Breast epithelium (tissue), 3 donors: Measurements from ENCODE around the gene DDAH2.

Experiments
- CTCF ChIP-seq, 3 donors: fragments of 450-650 bp; IDR thresholded peaks; one replicate each; pipeline ENCODE4 v1.5.1; 2016 to 2017; ENCODE audit warnings: antibody characterized with exemption in 3 of 3, mild to moderate bottlenecking in 3 of 3, moderate library complexity in 3 of 3
- POLR2A ChIP-seq: fragments of 450-650 bp; IDR thresholded peaks from one replicate; pipeline ENCODE4 v1.6.1; 2016; ENCODE audit warnings: antibody characterized with exemption, mild to moderate bottlenecking, moderate library complexity
- POLR2AphosphoS5 ChIP-seq, 3 donors: sonication (generic); formaldehyde crosslinking; IDR thresholded peaks; one replicate each; pipeline ENCODE4 v1.6.1; 2017; ENCODE audit warnings: antibody characterized with exemption in 3 of 3

GRCh38 chr6:31761343-31761742, 32.2 kb upstream of the DDAH2 start:
- no peak for TF ChIP-seq POLR2AphosphoS5 (IDR thresholded peaks at IDR 0.05)
- no peak for TF ChIP-seq CTCF (IDR thresholded peaks at IDR 0.05)
- no peak for TF ChIP-seq POLR2A
